Effector memory CD8-positive, alpha-beta T cell (primary cell): ENCODE measurements around the gene WDR55.

Experiments
- ATAC-seq: fragments of 150-1000 bp; cut with Tn5 transposase; replicated peaks from 2 replicates; pipeline ENCODE4 v1.10.0; 2021; ENCODE audit warnings: mild to moderate bottlenecking, moderate library complexity
- DNase-seq, 3 experiments: peaks; one replicate each; pipeline ENCODE4 v3.0.0; 2021
- H3K27ac Mint-ChIP-seq, 2 donors: one replicate each; pipeline ENCODE4 v1.8.0; 2022; ENCODE audit warnings: mild to moderate bottlenecking in 2 of 2, mixed read lengths in 2 of 2, moderate library complexity in 2 of 2
- H3K27me3 Mint-ChIP-seq, 2 donors: one replicate each; pipeline ENCODE4 v1.8.0; 2022; ENCODE audit warnings: mixed read lengths in 2 of 2
- H3K36me3 Mint-ChIP-seq: one replicate; pipeline ENCODE4 v1.8.0; 2022; ENCODE audit warnings: mild to moderate bottlenecking, moderate library complexity, mixed read lengths; ENCODE audit not compliant: insufficient read depth
- H3K4me1 Mint-ChIP-seq, 2 donors: one replicate each; pipeline ENCODE4 v1.8.0; 2022; ENCODE audit warnings: low read depth in 2 of 2, mixed read lengths in 2 of 2
- H3K4me3 Mint-ChIP-seq, 2 donors: one replicate each; pipeline ENCODE4 v1.8.0; 2022; ENCODE audit warnings: mild to moderate bottlenecking in 2 of 2, mixed read lengths in 2 of 2, moderate library complexity in 2 of 2
- H3K9me3 Mint-ChIP-seq, 2 donors: one replicate each; pipeline ENCODE4 v1.8.0; 2022; ENCODE audit warnings: mixed read lengths in 2 of 2

WDR55 gene

GRCh38 chr5:140672455-140673186 is 7.9 kb downstream of the WDR55 start:
- H3K4me3 Mint-ChIP-seq = no peak overlapping the region
- no peaks in the 10 kb centered on the region for H3K9me3 Mint-ChIP-seq
- ATAC-seq (peak; percentile 48), DNase-seq (no peak)
- peak overlapping the region in 1 of 2 donors; percentile 19 for H3K27ac Mint-ChIP-seq
- H3K36me3 Mint-ChIP-seq = peaks cover 59% of the 10 kb centered on the region
- H3K4me1 Mint-ChIP-seq = peaks cover 7 to 12% of the 10 kb centered on the region in 2 donors
- H3K27me3 Mint-ChIP-seq = no peaks in the 10 kb centered on the region

DNA sequence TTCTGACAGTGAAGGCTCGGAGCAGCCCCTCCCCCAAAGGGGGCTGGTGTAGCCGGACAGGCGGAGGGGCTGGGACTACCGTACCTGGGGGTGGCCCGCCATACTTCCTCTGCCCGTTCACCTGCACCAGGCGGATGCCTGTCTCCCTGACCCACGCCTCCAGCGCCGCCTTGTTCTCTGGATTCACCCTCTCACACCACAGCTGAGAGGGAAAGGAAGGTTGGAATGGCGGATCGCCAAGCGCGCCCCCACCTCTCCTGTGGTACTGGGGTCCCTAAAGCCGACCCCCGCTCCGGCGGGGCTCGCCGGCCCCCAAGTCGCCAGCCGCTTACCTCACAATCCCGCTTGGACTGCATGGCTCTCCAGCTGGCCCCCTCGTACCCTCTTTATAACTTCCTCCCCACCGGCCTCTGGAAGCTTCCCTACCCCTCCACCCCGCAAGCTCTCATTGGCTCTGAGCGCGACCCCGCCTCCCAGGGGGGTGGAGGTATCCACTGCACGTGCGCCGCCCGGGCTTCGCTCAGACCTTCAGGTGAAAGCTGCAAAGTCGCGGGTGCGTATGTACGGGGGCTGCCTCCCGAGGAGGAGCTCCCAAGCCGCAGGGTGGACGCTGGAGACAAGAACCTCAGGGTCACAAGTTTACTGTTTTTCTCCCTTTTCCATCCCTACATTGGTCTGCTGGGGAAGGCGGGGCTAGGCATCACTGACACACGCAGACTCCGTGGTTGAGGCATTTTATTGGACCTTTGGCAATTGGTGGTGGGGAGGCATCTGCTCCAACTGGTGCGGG is 8.7 kb downstream of the WDR55 start, which contains the start of gene DND1:
Gene DND1 (minus strand): TSS at position 390 of the 790 bp plus-strand sequence. CDS start 34 bp downstream, at position 356.
- Mint-ChIP-seq H3K4me3 (no peak within 1 kb of the TSS), H3K36me3 (peaks cover 61% of the 10 kb centered on the region), H3K9me3 (no peaks in the 10 kb centered on the region), H3K4me1 (peaks cover 0 to 6% of the 10 kb centered on the region in 2 donors), H3K27me3 (no peaks in the 10 kb centered on the region), H3K27ac (peak within 1 kb of the TSS in 1 of 2 donors; percentile 74)
- DNase-seq = no peak
- no peak for ATAC-seq

DNA sequence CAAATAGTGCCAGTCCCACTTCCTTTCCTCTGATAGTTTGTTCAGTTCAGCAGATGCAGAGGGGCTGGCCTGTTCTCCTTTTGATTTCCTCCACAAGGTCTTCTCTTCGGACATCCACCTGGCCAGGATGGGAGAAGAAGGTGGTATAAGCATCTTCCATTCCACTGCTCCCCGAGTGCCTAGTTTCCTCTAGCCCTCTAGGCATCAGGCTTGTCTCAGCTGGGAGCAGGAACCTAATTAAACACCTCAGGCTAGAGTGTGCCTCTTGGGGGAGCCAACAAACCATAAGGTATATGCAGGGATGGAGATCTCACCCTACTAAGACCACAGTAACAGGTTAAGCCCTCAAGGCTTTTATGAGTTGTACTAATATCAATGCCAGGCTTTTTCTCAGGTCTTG is 9.5 kb downstream of the WDR55 start:
- ATAC-seq (no peak), DNase-seq (no peak)
- Mint-ChIP-seq H3K27ac (peak overlapping the region in 1 of 2 donors; percentile 74), H3K9me3 (no peaks in the 10 kb centered on the region), H3K27me3 (no peaks in the 10 kb centered on the region), H3K4me3 (no peak overlapping the region), H3K36me3 (peaks cover 56% of the 10 kb centered on the region), H3K4me1 (peaks cover 0 to 6% of the 10 kb centered on the region in 2 donors)

GRCh38 chr5:140674629-140675028 is 9.9 kb downstream of the WDR55 start:
- no peaks in the 10 kb centered on the region for H3K27me3 Mint-ChIP-seq
- no peak overlapping the region for H3K4me3 Mint-ChIP-seq
- H3K9me3 Mint-ChIP-seq = no peaks in the 10 kb centered on the region
- no peak for ATAC-seq
- H3K4me1 Mint-ChIP-seq = peaks cover 0 to 3% of the 10 kb centered on the region in 2 donors
- H3K27ac Mint-ChIP-seq = peak overlapping the region in 1 of 2 donors; percentile 74
- no peak for DNase-seq
- H3K36me3 Mint-ChIP-seq = peaks cover 52% of the 10 kb centered on the region

DNA sequence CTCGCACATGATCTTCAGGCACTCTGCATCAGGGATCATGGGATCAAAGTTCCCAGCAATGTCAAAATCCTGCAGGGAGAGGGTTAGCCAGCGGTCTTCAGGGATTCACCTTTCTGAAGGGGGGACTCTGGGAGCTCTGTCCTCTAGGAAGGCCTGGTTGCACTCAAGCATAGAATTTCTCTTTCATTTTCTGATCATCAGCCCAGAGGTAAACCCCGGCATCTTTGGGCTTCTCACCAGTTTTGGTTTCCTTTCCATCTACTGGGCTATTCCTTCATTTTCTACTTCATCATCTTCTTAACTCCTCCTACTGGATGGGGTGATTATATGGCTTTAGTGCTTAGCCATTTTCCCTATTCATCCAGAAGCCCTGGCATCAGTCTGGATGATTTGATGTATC is 13.2 kb downstream of the WDR55 start:
- DNase-seq = no peak
- Mint-ChIP-seq H3K4me1 (no peaks in the 10 kb centered on the region), H3K27me3 (no peaks in the 10 kb centered on the region), H3K27ac (no peak overlapping the region), H3K9me3 (no peaks in the 10 kb centered on the region), H3K4me3 (no peak overlapping the region), H3K36me3 (peaks cover 38% of the 10 kb centered on the region)
- no peak for ATAC-seq

DNA sequence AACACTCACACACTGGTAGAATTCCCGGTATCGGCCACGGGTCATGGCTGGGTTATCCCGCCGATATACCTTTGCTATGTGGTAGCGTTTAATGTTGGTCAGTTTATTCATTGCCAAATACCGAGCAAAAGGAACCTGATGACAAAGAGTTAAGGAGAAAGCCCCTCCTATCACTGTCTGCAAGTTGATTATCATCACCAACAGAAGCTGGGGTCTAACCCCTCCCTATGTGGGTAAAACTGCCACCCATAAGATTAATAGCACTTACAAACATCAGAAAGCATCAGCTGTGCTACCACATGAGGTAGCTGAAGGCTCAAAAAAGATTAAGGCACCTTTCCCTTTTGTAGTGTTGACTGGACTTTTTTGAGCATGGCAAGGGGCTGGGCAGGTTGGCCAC is 14.3 kb downstream of the WDR55 start:
- peaks cover 0 to 3% of the 10 kb centered on the region in 2 donors for H3K4me1 Mint-ChIP-seq
- H3K36me3 Mint-ChIP-seq = peaks cover 37% of the 10 kb centered on the region
- no peak overlapping the region for H3K27ac Mint-ChIP-seq
- no peaks in the 10 kb centered on the region for H3K27me3 Mint-ChIP-seq
- H3K4me3 Mint-ChIP-seq = no peak overlapping the region
- ATAC-seq (no peak), DNase-seq (no peak)
- H3K9me3 Mint-ChIP-seq = no peaks in the 10 kb centered on the region

DNA sequence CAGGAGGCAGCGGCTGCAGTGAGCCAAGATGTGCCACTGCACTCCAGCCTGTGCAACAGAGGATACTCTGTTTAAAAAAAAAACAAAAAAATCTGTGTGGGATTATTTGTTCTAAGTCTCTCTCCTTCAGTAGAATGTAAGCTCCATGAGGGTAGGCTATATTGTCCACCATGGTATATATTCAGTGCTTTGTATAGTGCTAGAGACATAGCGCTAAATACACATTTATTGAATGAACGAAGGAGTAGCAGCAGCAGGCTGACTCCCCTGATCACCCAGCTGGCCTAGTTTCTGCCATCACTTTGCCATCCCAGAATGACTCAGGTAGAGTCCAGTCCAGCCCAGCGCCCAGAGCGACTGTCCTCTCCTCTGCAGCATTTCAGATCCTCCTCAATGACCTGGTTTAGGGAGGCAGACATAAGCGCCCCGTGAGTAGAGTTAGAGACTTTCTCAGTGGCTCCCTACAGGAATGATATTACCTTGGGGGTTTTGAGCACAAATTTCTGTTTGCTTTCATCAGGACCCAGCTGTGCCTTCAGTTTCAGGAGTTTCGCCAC is 25.8 kb downstream of the WDR55 start:
- Mint-ChIP-seq H3K27me3 (no peaks in the 10 kb centered on the region), H3K36me3 (peaks cover 36% of the 10 kb centered on the region), H3K27ac (peak overlapping the region; percentile 98 to 99), H3K9me3 (no peaks in the 10 kb centered on the region), H3K4me1 (peaks cover 23 to 26% of the 10 kb centered on the region in 2 donors), H3K4me3 (peak overlapping the region; percentile 99)
- ATAC-seq (no peak), DNase-seq (no peak)

DNA sequence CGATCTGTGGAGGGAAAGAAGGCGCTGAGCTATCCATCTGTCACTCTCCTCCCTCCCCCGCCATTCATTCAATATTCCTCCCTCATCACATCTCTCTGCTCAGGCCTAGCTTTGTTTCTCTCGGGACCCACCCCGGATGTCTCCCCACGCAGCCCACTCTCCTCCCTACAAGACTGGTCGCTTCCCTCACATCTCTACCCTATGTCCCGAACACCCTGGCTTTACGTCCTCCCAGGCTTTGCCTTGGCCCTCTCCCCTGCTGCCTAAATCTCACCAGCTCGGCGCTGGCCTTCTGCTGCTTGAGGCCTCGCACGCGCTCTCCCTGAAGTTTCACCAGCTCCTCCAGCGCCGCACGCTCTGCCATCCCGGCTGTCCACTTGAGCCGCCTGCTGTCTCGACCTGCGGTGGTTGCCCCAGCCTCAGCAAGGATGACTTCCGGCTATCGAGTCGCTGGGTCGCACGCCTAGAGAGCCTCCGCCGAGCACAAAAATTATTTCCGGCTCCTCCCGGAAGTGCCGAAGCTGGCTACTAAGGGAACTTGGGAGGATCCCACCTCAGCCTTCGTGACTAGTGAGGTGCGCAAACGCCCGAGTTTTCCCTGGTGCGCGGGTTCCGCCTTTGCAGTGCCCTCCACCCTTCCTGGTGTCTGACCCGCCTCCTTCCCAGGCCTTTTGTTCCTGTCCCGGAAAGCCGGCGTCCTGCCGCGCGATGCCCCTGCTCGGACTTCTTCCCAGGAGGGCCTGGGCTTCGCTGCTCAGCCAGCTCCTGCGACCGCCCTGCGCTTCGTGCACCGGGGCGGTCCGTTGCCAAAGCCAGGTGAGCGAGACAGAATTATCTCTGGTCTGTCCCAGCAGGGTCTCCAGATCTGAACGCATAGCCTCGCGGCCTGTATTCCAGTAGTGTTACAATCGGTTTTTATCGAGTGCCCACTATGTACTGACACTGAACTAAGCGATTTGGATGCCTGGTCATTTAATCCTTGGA is 26.5 kb downstream of the WDR55 start, which contains the start of the genes HARS1 and HARS2:
Gene HARS1 (minus strand): TSS at position 430 of the 984 bp plus-strand sequence. CDS start 66 bp downstream, at position 364.
Gene HARS2 (plus strand): TSS at position 515 of the 984 bp plus-strand sequence. CDS start 194 bp downstream, at position 709.
- DNase-seq (peak; percentile 73 to 75 (median 74)), ATAC-seq (peak; percentile 96)
- Mint-ChIP-seq H3K27ac (peak within 1 kb of the TSS; percentile 98 to 99), H3K4me3 (peak within 1 kb of the TSS; percentile 99), H3K9me3 (no peaks in the 10 kb centered on the region), H3K4me1 (peaks cover 25 to 26% of the 10 kb centered on the region in 2 donors), H3K36me3 (peaks cover 34% of the 10 kb centered on the region), H3K27me3 (no peaks in the 10 kb centered on the region)

DNA sequence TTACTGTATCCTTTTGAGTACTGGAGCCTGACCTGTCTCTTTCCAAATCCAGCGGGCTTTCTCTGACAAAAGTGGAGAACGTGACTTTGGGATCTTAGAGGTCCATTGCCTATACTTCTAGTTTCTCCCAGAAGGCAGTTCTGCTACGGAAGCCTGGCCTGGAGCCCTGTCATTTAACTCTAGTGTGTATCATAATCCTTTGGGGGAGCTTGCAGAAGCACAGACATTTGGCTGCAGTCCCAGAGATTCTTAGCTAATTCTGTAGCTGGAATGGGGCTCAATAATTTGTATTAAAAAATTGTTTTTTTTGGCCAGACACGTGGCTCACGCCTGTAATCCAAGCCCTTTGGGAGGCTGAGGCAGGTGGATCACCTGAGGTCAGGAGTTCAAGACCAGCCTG is 29.6 kb downstream of the WDR55 start:
- no peak overlapping the region for H3K4me3 Mint-ChIP-seq
- no peak for ATAC-seq
- peaks cover 22 to 24% of the 10 kb centered on the region in 2 donors for H3K4me1 Mint-ChIP-seq
- DNase-seq = no peak
- no peaks in the 10 kb centered on the region for H3K9me3 Mint-ChIP-seq
- H3K36me3 Mint-ChIP-seq = peaks cover 48% of the 10 kb centered on the region
- H3K27ac Mint-ChIP-seq = no peak overlapping the region
- H3K27me3 Mint-ChIP-seq = no peaks in the 10 kb centered on the region

DNA sequence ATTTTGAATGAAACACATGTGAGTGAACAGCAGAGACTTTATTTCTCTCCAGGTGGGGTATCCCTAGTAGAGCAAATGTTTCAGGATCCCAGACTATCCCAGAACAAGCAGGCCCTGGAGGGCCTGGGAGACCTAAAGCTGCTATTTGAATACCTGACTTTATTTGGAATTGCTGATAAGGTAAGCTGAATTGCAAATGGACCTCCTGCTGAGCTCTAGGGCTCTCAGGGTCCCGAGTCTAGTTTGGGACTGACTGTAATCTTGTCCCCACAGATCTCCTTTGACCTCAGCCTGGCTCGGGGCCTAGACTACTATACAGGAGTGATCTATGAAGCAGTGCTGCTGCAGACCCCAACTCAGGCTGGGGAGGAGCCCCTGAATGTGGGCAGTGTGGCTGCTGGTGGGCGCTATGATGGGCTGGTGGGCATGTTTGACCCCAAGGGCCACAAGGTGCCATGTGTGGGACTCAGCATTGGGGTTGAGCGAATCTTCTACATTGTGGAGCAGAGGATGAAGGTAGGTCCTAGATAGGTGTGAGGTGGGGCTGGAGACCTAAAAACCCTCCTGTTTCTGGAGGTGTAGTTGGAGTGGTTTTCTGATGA is 32.3 kb downstream of the WDR55 start:
- Mint-ChIP-seq H3K4me3 (no peak overlapping the region), H3K27ac (peak overlapping the region in 1 of 2 donors; percentile 29), H3K27me3 (no peaks in the 10 kb centered on the region), H3K4me1 (peaks cover 19 to 24% of the 10 kb centered on the region in 2 donors), H3K9me3 (no peaks in the 10 kb centered on the region), H3K36me3 (peaks cover 52% of the 10 kb centered on the region)
- ATAC-seq (no peak), DNase-seq (no peak)

DNA sequence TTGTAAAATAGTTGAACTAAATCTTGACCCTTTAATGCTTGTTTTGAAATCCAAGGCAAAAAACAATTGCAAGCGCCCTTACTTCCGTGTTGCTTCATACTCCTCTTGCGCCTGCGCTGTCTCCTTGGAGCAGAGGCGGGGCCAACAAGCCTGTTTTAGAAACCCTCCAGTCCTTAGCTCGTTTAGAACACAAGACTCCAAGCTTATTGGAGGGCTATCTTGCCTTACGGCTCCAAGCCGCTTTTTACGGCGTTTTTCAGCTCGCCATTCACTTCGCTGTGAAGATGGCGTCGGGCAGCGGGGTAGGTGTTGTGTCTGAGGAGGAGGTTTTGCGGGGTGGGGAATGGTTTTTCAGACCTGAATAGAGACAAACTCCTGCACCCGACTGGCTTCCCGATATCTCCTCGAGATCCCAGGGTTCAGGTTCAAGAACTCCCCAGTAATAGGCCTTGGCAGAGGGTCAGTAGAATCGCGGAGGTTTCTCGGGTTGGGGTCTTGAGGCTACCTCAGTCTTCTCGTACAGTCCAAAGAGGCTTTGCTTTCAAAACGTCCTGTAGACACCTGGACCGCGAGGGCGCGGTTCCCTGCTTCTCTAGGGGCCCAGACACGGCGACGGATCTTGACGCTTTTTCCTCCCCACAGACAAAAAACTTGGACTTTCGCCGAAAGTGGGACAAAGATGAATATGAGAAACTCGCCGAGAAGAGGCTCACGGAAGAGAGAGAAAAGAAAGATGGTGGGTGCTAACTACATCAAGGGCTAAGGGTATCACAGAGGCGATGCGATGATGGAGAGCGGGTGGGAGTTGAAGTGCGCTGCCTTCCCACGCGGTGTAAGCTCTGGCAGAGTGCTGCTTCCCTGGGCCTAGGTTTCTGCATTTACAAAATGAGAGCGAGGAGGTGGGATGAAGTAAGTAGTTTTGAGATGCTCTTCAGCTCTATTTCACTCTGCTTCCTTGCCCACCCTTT is 35.8 kb downstream of the WDR55 start, which contains the start of gene ZMAT2:
Gene ZMAT2 (plus strand): TSS at position 271 of the 968 bp plus-strand sequence. CDS start 14 bp downstream, at position 285.
- H3K36me3 Mint-ChIP-seq = peaks cover 71% of the 10 kb centered on the region
- peak within 1 kb of the TSS; percentile 98 to 99 for H3K4me3 Mint-ChIP-seq
- H3K9me3 Mint-ChIP-seq = no peaks in the 10 kb centered on the region
- H3K27me3 Mint-ChIP-seq = no peaks in the 10 kb centered on the region
- DNase-seq (peak; percentile 91 to 92 (median 91)), ATAC-seq (peak; percentile 97)
- H3K4me1 Mint-ChIP-seq = peaks cover 17 to 25% of the 10 kb centered on the region in 2 donors
- peak within 1 kb of the TSS; percentile 97 to 99 for H3K27ac Mint-ChIP-seq
